GM23248 (cell line): ENCODE data around the gene KDM2A.

Source experiments
- EZH2 ChIP-seq: fragments of 200-600 bp; sonication (generic); IDR thresholded peaks from 2 replicates; pipeline ENCODE4 v1.6.1; 2018; ENCODE audit warnings: antibody characterized with exemption, mild to moderate bottlenecking; ENCODE audit not compliant: insufficient read depth, poor library complexity, severe bottlenecking
- EZH2phosphoT487 ChIP-seq: fragments of 200-600 bp; sonication (generic); IDR thresholded peaks from 2 replicates; pipeline ENCODE4 v1.6.1; 2018; ENCODE audit warnings: antibody characterized with exemption, moderate library complexity, mild to moderate bottlenecking, low read depth; ENCODE audit not compliant: insufficient read depth

GRCh38 chr11:67299471-67300191 is 180.6 kb downstream of the KDM2A start:
- TF ChIP-seq EZH2 (no peak), EZH2phosphoT487 (no peak)
